GM12878 (cell line): ENCODE results near the gene APOH. TPM values are rescaled to one million over a fixed set of nuclear protein-coding genes. Genes with fewer than 3 reads are reported as not detected.

Source experiments
- ATAC-seq: fragments of 200-7000 bp; cut with Tn5 transposase; 3 replicates; pipeline ENCODE4 v1.9.1; 2020; ENCODE audit warnings: mild to moderate bottlenecking, moderate library complexity
- BruUV-seq: library from RNA; stranded (reverse); fragments of 400-500 nt; replicated peaks from 2 replicates; lab custom pipeline; 2021; lab: Mats Ljungman, UMichigan
- CTCF ChIA-PET: fragments of 300-600 bp; sonication (Branson Sonifier 250); formaldehyde crosslinking; extraction: SDS; loops from one replicate; lab custom pipeline; 2021; ENCODE audit warnings: inconsistent platforms; lab: Yijun Ruan, JAX
- POLR2A ChIA-PET: fragments of 350-600 bp; formaldehyde crosslinking; extraction: SDS; loops from one replicate; lab custom pipeline; 2021; ENCODE audit warnings: inconsistent platforms; lab: Charles Lee
- RAD21 ChIA-PET: fragments of 300-600 bp; sonication (Branson Sonifier 250); formaldehyde crosslinking; loops from one replicate; lab custom pipeline; 2023; ENCODE audit warnings: antibody characterized with exemption; ENCODE audit not compliant: unreplicated experiment; lab: Charles Lee
- SMC1A ChIA-PET: fragments of 300-600 bp; sonication (Branson Sonifier 250); formaldehyde crosslinking; loops from one replicate; lab custom pipeline; 2023; ENCODE audit not compliant: unreplicated experiment, uncharacterized antibody; lab: Charles Lee
- DNase-seq: peaks from one replicate; pipeline ENCODE4 v3.0.0-alpha.2; 2011; ENCODE audit warnings: low read depth, low spot score
- FAIRE-seq: peaks from 3 replicates; lab custom pipeline; 2011; peaks lifted over from hg19 to GRCh38; lab: Jason Lieb, UNC
- H2AFZ ChIP-seq: 2 replicates; pipeline ENCODE4 v1.6.0; 2011; ENCODE audit warnings: low read depth, low read length, control low read depth; ENCODE audit not compliant: control insufficient read depth
- H3K27ac ChIP-seq: 2 replicates; pipeline ENCODE4 v1.5.1; 2011; ENCODE audit warnings: control low read depth; ENCODE audit not compliant: control insufficient read depth, insufficient read depth
- H3K27me3 ChIP-seq, 2 experiments: replicated peaks in 1 of 2; 2 replicates each; pipeline versions ENCODE4 v1.6.0 to v1.6.1; 2011; ENCODE audit warnings: low read length in 1 of 2; ENCODE audit not compliant: control insufficient read depth in 2 of 2, insufficient read depth in 2 of 2
- H3K36me3 ChIP-seq, 2 experiments: 2 replicates each; pipeline ENCODE4 v1.5.1; 2011; ENCODE audit warnings: low read length in 1 of 2; ENCODE audit not compliant: control insufficient read depth in 2 of 2, insufficient read depth in 2 of 2
- H3K4me1 ChIP-seq: 2 replicates; pipeline ENCODE4 v1.6.1; 2011; ENCODE audit warnings: mild to moderate bottlenecking, low read length, moderate library complexity, mixed read lengths; ENCODE audit not compliant: control insufficient read depth, insufficient read depth
- H3K4me2 ChIP-seq: 2 replicates; pipeline ENCODE4 v1.6.0; 2011; ENCODE audit warnings: control low read depth; ENCODE audit not compliant: control insufficient read depth, insufficient read depth
- H3K4me3 ChIP-seq: fragments of 200-600 bp; sonication (generic); 2 replicates; pipeline ENCODE4 v1.5.1; 2016
- H3K79me2 ChIP-seq: 2 replicates; pipeline ENCODE4 v1.6.0; 2011; ENCODE audit warnings: low read length; ENCODE audit not compliant: control insufficient read depth, insufficient read depth
- H3K9ac ChIP-seq: 2 replicates; pipeline ENCODE4 v1.8.0; 2011; ENCODE audit warnings: low read length, control low read depth, mixed read lengths; ENCODE audit not compliant: control insufficient read depth, insufficient read depth
- H3K9me3 ChIP-seq: replicated peaks from 3 replicates; pipeline ENCODE4 v1.5.1; 2011; ENCODE audit warnings: mild to moderate bottlenecking, low read length; ENCODE audit not compliant: control insufficient read depth, insufficient read depth
- H4K20me1 ChIP-seq: 2 replicates; pipeline ENCODE4 v1.6.0; 2011; ENCODE audit not compliant: control insufficient read depth, insufficient read depth
- ATF7 ChIP-seq: fragments of 450-650 bp; IDR thresholded peaks from 2 replicates; pipeline ENCODE4 v1.6.1; 2016; ENCODE audit warnings: low read depth, mild to moderate bottlenecking
- CHD4 ChIP-seq: fragments of 200-600 bp; sonication (generic); IDR thresholded peaks from 2 replicates; pipeline ENCODE4 v1.6.1; 2016; ENCODE audit warnings: mild to moderate bottlenecking
- EGR1 ChIP-seq, 2 experiments: IDR thresholded peaks; 1 replicate in 1 of 2; 2 replicates in 1 of 2; pipeline ENCODE4 v1.6.1; 2011 to 2012; ENCODE audit warnings: low read depth in 2 of 2, low read length in 2 of 2, borderline replicate concordance in 1 of 2, mild to moderate bottlenecking in 1 of 2, moderate library complexity in 1 of 2
- ETV6 ChIP-seq, 2 experiments: fragments of 450-650 bp in 1 of 2; IDR thresholded peaks in 1 of 2; conservative IDR thresholded peaks in 1 of 2; 2 replicates each; pipeline ENCODE4 v1.6.1; 2014; ENCODE audit warnings: antibody characterized with exemption in 1 of 2, borderline replicate concordance in 1 of 2, low read depth in 1 of 2, mild to moderate bottlenecking in 1 of 2, moderate library complexity in 1 of 2
- FOXK2 ChIP-seq: fragments of 450-650 bp; IDR thresholded peaks from 2 replicates; pipeline ENCODE4 v1.6.1; 2017; ENCODE audit warnings: mild to moderate bottlenecking, moderate library complexity
- FOXM1 ChIP-seq: IDR thresholded peaks from 2 replicates; pipeline ENCODE4 v1.6.1; 2012; ENCODE audit warnings: low read depth, mild to moderate bottlenecking, inconsistent platforms, low read length, moderate library complexity
- SMAD5 ChIP-seq: IDR thresholded peaks from 2 replicates; pipeline ENCODE4 v1.6.1; 2016; ENCODE audit warnings: antibody characterized with exemption, low read depth
- SMC3 ChIP-seq: IDR thresholded peaks from 2 replicates; pipeline ENCODE4 v1.6.1; 2011; ENCODE audit warnings: low read length, improper control_type of control experiment, borderline replicate concordance
- STAT3 ChIP-seq: IDR thresholded peaks from 2 replicates; pipeline ENCODE4 v1.6.1; 2011; ENCODE audit warnings: low read depth, low read length, improper control_type of control experiment
- TBL1XR1 ChIP-seq: IDR thresholded peaks from 2 replicates; pipeline ENCODE4 v1.6.1; 2012; ENCODE audit warnings: low read depth, low read length, improper control_type of control experiment
- TCF7 ChIP-seq: IDR thresholded peaks from 2 replicates; pipeline ENCODE4 v1.6.1; 2014; ENCODE audit warnings: antibody characterized with exemption, borderline replicate concordance
- YY1 ChIP-seq: IDR thresholded peaks from 2 replicates; pipeline ENCODE4 v1.6.1; 2011; ENCODE audit warnings: low read depth, mild to moderate bottlenecking, low read length
- WGBS: methylation state at CpG from one replicate; pipeline ENCODE4 v1.1.6; 2016; ENCODE audit warnings: low lambda C conversion rate; ENCODE audit not compliant: insufficient replicate concordance, insufficient coverage; ENCODE audit errors: missing lambda C conversion rate; 5-methylcytosine and 5-hydroxymethylcytosine counted together
- in situ Hi-C: fragments of 300-500 bp; cut with MboI; formaldehyde crosslinking; loops from 9 replicates; pipeline ENCODE4 v1.14.3; 2018; ENCODE audit warnings: mixed read lengths
- intact Hi-C: fragments of 100-400 bp; cut with micrococcal nuclease; formaldehyde crosslinking; loops from one replicate; pipeline ENCODE4 v1.14.2; 2022; ENCODE audit not compliant: unreplicated experiment
- polyA plus RNA-seq, 11 experiments: library from polyadenylated mRNA; depleted of rRNA in 4 of 11; unstranded in 6 of 11; stranded (reverse) in 5 of 11; fragments of >200 nt; fragmentation: Nextera tagmentation in 4 of 11; fragmentation: Illumina TruSeq in 1 of 11; extraction: Ambion mirVana in 4 of 11; extraction: Trizol in 1 of 11; gene quantifications; 1 replicate in 1 of 11; 2 replicates in 10 of 11; pipeline versions ENCODE4 v1.2.1 to v1.2.3, GENCODE V29; 2011 to 2016; ENCODE audit warnings: inconsistent platforms in 2 of 11, missing spikeins in 2 of 11, low read depth in 1 of 11
- total RNA-seq, 4 experiments: library from RNA; depleted of rRNA in 3 of 4; stranded (reverse); fragments of >200 nt in 3 of 4; fragmentation: Illumina TruSeq in 1 of 4; extraction: Trizol in 1 of 4; gene quantifications; 2 replicates each; pipeline versions ENCODE4 v1.2.1 to v1.2.3, GENCODE V29; 2013 to 2021
- TF ChIP-seq, protein P1 (sequence below): IDR thresholded peaks from 2 replicates; pipeline ENCODE4 v1.6.1; 2011; ENCODE audit warnings: borderline replicate concordance, low read depth, mild to moderate bottlenecking, moderate library complexity, low read length; ENCODE audit not compliant: insufficient read depth, poor library complexity, severe bottlenecking
- TF ChIP-seq, protein P2 (sequence below): fragments of 450-650 bp; IDR thresholded peaks from 2 replicates; pipeline ENCODE4 v1.6.1; 2017; ENCODE audit warnings: mild to moderate bottlenecking, moderate library complexity

The APOH gene
- total and polyA plus RNA-seq, 10 of the 15 experiments (the other 5 are each of a cell fraction or from before 2014, with no cell fraction given) = 1.8 TPM; not detected in 9

DNA sequence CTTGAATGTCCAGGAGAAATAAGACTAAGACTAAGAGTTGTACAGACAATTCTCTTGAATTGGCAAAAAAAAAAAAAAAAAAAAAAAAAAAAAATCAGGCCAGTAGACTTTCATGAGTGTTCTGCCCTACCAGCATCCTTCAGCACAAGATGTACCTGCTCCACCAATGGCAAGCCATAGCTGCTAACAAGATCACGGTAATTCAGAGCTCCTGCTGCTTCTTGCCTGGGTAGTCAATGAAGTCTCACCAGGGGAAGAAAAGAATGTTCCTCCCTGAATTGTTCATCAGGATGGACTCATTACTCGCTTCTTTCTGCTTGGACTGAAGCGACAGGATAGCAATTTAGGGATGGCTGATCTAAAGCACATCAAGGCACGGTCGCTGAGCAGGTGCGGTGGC lies 31.1 kb upstream of the APOH start:
- DNase-seq (no peak), FAIRE-seq (no peak)
- 61% methylated on average over 6 of the region's 6 CpGs for WGBS

DNA sequence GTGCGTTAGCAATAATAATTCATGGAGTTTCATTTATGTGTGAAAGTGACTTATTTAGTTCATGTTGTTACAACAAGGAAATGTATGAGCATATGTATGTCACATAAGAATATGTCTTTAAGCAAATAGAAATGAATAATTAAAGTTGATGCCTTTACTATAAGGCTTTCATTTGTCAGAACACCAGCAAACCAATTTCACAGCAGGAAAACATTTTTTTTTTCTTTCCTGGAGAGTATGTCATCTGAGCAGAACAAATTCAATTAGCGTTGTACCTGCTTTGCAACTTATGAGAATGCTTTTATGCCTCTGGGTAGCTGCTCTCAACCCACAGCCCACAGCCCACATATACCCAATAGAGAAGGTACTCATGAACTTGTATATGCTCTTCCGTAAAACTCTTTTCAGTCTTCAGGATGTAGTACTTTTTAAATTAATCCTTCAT lies 26.3 kb upstream of the APOH start:
- H3K4me3 ChIP-seq = no peak overlapping the region
- ChIA-PET CTCF (interaction anchor here (0.5 to 5.7 kb wide), 18 partner anchors 12 to 652 kb away, joined by 3 to 87 read pairs (median 4); no protein-coding TSS in a partner anchor), RAD21 (interaction anchor here (0.7 to 2.6 kb wide), 13 partner anchors 10 to 645 kb away, joined by 3 to 29 read pairs (median 3); no protein-coding TSS in a partner anchor), SMC1A (interaction anchor here (0.8 to 5.1 kb wide), 19 partner anchors 15 to 644 kb away, joined by 3 to 65 read pairs (median 5); no protein-coding TSS in a partner anchor), POLR2A (no interaction called here)
- intact Hi-C loops = loop anchor here (1.0 to 5.0 kb wide), 6 partner anchors 171 to 652 kb away; no protein-coding TSS in a partner anchor
- in situ Hi-C loops = loop anchor here (5.0 to 10.0 kb wide), 3 partner anchors 312 to 649 kb away; no protein-coding TSS in a partner anchor
- no peaks in the 10 kb centered on the region for H3K27me3 ChIP-seq
- H3K27ac ChIP-seq = no peak overlapping the region
- ATAC-seq (peak; percentile 23; the same call in 1 of the 3 replicates), FAIRE-seq (no peak), DNase-seq (no peak)
- H3K79me2 ChIP-seq = no peaks in the 10 kb centered on the region
- H3K9ac ChIP-seq = no peak overlapping the region
- no peaks in the 10 kb centered on the region for H4K20me1 ChIP-seq
- no peaks in the 10 kb centered on the region for H3K4me1 ChIP-seq
- no peaks in the 10 kb centered on the region for H3K9me3 ChIP-seq
- no peaks in the 10 kb centered on the region for H3K36me3 ChIP-seq
- 17% methylated on average over 3 of the region's 3 CpGs for WGBS
- H3K4me2 ChIP-seq = no peak overlapping the region
- no TSS peak for BruUV-seq
- no peak overlapping the region; the same call in 1 of the 2 replicates for H2AFZ ChIP-seq
- TF ChIP-seq ATF7 (no peak), TCF7 (no peak), FOXK2 (no peak), YY1 (no peak), CHD4 (no peak), TBL1XR1 (no peak), FOXM1 (no peak)
- TF ChIP-seq, protein P1, sequence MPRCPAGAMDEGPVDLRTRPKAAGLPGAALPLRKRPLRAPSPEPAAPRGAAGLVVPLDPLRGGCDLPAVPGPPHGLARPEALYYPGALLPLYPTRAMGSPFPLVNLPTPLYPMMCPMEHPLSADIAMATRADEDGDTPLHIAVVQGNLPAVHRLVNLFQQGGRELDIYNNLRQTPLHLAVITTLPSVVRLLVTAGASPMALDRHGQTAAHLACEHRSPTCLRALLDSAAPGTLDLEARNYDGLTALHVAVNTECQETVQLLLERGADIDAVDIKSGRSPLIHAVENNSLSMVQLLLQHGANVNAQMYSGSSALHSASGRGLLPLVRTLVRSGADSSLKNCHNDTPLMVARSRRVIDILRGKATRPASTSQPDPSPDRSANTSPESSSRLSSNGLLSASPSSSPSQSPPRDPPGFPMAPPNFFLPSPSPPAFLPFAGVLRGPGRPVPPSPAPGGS = no peak
- TF ChIP-seq, protein P2, sequence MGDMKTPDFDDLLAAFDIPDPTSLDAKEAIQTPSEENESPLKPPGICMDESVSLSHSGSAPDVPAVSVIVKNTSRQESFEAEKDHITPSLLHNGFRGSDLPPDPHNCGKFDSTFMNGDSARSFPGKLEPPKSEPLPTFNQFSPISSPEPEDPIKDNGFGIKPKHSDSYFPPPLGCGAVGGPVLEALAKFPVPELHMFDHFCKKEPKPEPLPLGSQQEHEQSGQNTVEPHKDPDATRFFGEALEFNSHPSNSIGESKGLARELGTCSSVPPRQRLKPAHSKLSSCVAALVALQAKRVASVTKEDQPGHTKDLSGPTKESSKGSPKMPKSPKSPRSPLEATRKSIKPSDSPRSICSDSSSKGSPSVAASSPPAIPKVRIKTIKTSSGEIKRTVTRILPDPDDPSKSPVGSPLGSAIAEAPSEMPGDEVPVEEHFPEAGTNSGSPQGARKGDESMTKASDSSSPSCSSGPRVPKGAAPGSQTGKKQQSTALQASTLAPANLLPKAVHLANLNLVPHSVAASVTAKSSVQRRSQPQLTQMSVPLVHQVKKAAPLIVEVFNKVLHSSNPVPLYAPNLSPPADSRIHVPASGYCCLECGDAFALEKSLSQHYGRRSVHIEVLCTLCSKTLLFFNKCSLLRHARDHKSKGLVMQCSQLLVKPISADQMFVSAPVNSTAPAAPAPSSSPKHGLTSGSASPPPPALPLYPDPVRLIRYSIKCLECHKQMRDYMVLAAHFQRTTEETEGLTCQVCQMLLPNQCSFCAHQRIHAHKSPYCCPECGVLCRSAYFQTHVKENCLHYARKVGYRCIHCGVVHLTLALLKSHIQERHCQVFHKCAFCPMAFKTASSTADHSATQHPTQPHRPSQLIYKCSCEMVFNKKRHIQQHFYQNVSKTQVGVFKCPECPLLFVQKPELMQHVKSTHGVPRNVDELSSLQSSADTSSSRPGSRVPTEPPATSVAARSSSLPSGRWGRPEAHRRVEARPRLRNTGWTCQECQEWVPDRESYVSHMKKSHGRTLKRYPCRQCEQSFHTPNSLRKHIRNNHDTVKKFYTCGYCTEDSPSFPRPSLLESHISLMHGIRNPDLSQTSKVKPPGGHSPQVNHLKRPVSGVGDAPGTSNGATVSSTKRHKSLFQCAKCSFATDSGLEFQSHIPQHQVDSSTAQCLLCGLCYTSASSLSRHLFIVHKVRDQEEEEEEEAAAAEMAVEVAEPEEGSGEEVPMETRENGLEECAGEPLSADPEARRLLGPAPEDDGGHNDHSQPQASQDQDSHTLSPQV = no peak

More for the DNA sequence above, 31.1 kb upstream of the APOH start:
- no peak overlapping the region for H2AFZ ChIP-seq
- H3K9ac ChIP-seq = no peak overlapping the region
- TF ChIP-seq ETV6 (conservative IDR thresholded peaks at IDR 0.05 in 1 of 2, IDR thresholded peaks at IDR 0.05 in 1 of 2; ENCODE audit: borderline replicate concordance in 1 of 2, low read depth in 1 of 2) = no peak
- TF ChIP-seq STAT3 = no peak
- no peak for TF ChIP-seq EGR1 (IDR thresholded peaks at IDR 0.05; ENCODE audit: borderline replicate concordance in 1 of 2, low read depth in 2 of 2, low read length in 2 of 2)
- no peak for TF ChIP-seq SMAD5
- no peak for TF ChIP-seq SMC3
- H3K9me3 ChIP-seq = no peaks in the 10 kb centered on the region
- POLR2A ChIA-PET = interaction anchor here (0.6 kb wide), 1 partner anchor 278 kb away, joined by 7 read pairs; no protein-coding TSS in a partner anchor
- SMC1A ChIA-PET = interaction anchor here (0.6 to 3.8 kb wide), 4 partner anchors 137 to 752 kb away, joined by 3 to 13 read pairs (median 4); no protein-coding TSS in a partner anchor
- intact Hi-C loops = no loop called here
- no peak overlapping the region for H3K27ac ChIP-seq
- no peaks in the 10 kb centered on the region for H3K79me2 ChIP-seq
- no peak overlapping the region for H3K4me2 ChIP-seq
- no peaks in the 10 kb centered on the region for H3K27me3 ChIP-seq
- no peaks in the 10 kb centered on the region for H3K4me1 ChIP-seq
- H3K4me3 ChIP-seq = no peak overlapping the region
- in situ Hi-C loops = no loop called here
- RAD21 ChIA-PET = interaction anchor here (0.6 to 1.9 kb wide), 2 partner anchors 228 to 308 kb away, joined by 4 to 5 read pairs; no protein-coding TSS in a partner anchor
- ATAC-seq = no peak
- H3K36me3 ChIP-seq = no peaks in the 10 kb centered on the region
- BruUV-seq = no TSS peak
- no peaks in the 10 kb centered on the region for H4K20me1 ChIP-seq
- CTCF ChIA-PET = interaction anchor here (1.0 to 1.8 kb wide), 3 partner anchors 307 to 467 kb away, joined by 3 to 6 read pairs (median 3); no protein-coding TSS in a partner anchor
